GM12892 (cell line): ENCODE results near the gene SCAMP2.
A peak's percentile ranks its signal among the peaks of the same experiment; 100 is the strongest.

Experiments
- POLR2AphosphoS5 ChIP-seq: IDR thresholded peaks from 2 replicates; pipeline ENCODE4 v1.6.1; 2011; ENCODE audit warnings: low read depth, low read length, control low read depth
- TAF1 ChIP-seq: IDR thresholded peaks from 2 replicates; pipeline ENCODE4 v1.6.1; 2011; ENCODE audit warnings: low read depth, mild to moderate bottlenecking, control low read depth, low read length, borderline replicate concordance

DNA sequence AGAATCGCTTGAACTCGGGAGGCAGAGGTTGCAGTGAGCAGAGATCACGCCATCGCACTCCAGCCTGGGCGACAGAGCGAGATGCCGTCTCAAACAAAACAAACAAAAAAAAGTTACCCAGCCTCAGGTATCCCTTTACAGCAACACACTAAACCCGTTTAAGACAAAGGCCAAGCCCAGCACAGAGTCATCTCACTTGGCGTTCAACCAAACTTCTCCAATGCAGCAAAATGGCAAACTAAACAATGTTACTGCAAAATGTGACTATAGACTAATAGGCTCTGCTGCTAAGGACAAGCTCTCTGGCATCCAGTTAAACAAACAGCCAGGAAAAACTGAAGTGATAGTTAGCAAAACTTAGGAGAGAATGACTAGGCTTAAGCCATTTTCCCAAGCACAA, 39.9 kb upstream of the SCAMP2 start:
- TF ChIP-seq POLR2AphosphoS5 (peak; percentile 5; the same call in 1 of the 2 replicates), TAF1 (no peak)
